HepG2 (cell line): ENCODE measurements around the gene JPH4. TPM values are rescaled to one million over a fixed set of nuclear protein-coding genes. Genes with fewer than 3 reads are reported as not detected.

Experiments used
- ATF3 ChIP-seq: sonication (generic); formaldehyde crosslinking; IDR thresholded peaks from 2 replicates; pipeline ENCODE4 v1.4.0; 2020; ENCODE audit warnings: missing genetic modification reagents
- EEA1 ChIP-seq: sonication (generic); formaldehyde crosslinking; IDR thresholded peaks from 2 replicates; pipeline ENCODE4 v1.5.1; 2020; ENCODE audit warnings: mild to moderate bottlenecking, missing genetic modification reagents, borderline replicate concordance
- HCFC1 ChIP-seq: fragments of 150-350 bp; IDR thresholded peaks from 2 replicates; pipeline ENCODE4 v1.6.1; 2014; ENCODE audit warnings: low read depth, low read length
- HMGA1 ChIP-seq: sonication (generic); formaldehyde crosslinking; conservative IDR thresholded peaks from 2 replicates; pipeline ENCODE4 v1.4.0; 2020; ENCODE audit warnings: missing genetic modification reagents
- HNRNPUL1 ChIP-seq: fragments of 200-400 bp; formaldehyde crosslinking; IDR thresholded peaks from 2 replicates; pipeline ENCODE4 v1.6.1; 2017; ENCODE audit warnings: low read depth, mild to moderate bottlenecking, low read length, moderate library complexity
- JUNB ChIP-seq: sonication (generic); formaldehyde crosslinking; IDR thresholded peaks from 2 replicates; pipeline ENCODE4 v1.8.0; 2022; ENCODE audit warnings: missing genetic modification reagents, mild to moderate bottlenecking, borderline replicate concordance
- MAF1 ChIP-seq: sonication (generic); formaldehyde crosslinking; IDR thresholded peaks from 2 replicates; pipeline ENCODE4 v1.5.0; 2020; ENCODE audit warnings: missing genetic modification reagents, borderline replicate concordance
- MAFK ChIP-seq, 2 experiments: IDR thresholded peaks in 1 of 2; conservative IDR thresholded peaks in 1 of 2; 2 replicates each; pipeline ENCODE4 v1.6.1; 2011; ENCODE audit warnings: improper control_type of control experiment in 2 of 2, low read length in 2 of 2
- PAXIP1 ChIP-seq: sonication (generic); formaldehyde crosslinking; conservative IDR thresholded peaks from 2 replicates; pipeline ENCODE4 v1.4.0; 2020; ENCODE audit warnings: mild to moderate bottlenecking, missing genetic modification reagents, moderate library complexity
- PITX1 ChIP-seq: sonication (generic); formaldehyde crosslinking; IDR thresholded peaks from 2 replicates; pipeline ENCODE4 v1.5.1; 2020; ENCODE audit warnings: mild to moderate bottlenecking, missing genetic modification reagents
- REL ChIP-seq: sonication (generic); formaldehyde crosslinking; conservative IDR thresholded peaks from 2 replicates; pipeline ENCODE4 v1.8.0; 2022; ENCODE audit warnings: mild to moderate bottlenecking, missing genetic modification reagents, moderate library complexity
- RFX3 ChIP-seq: IDR thresholded peaks from 2 replicates; pipeline ENCODE4 v1.6.1; 2016; ENCODE audit warnings: missing biosample characterization, missing genetic modification reagents
- SKI ChIP-seq: fragments of 450-650 bp; IDR thresholded peaks from one replicate; pipeline ENCODE4 v1.6.1; 2018; ENCODE audit warnings: mild to moderate bottlenecking; ENCODE audit not compliant: partially characterized antibody
- TEF ChIP-seq: sonication (generic); formaldehyde crosslinking; IDR thresholded peaks from 2 replicates; pipeline ENCODE4 v1.5.0; 2020; ENCODE audit warnings: missing genetic modification reagents
- ZBTB8A ChIP-seq: sonication (generic); formaldehyde crosslinking; IDR thresholded peaks from 2 replicates; pipeline ENCODE4 v1.4.0; 2020; ENCODE audit warnings: mild to moderate bottlenecking, low read depth, missing genetic modification reagents, borderline replicate concordance
- ZFP62 ChIP-seq: sonication (generic); formaldehyde crosslinking; IDR thresholded peaks from 2 replicates; pipeline ENCODE4 v1.4.0; 2020; ENCODE audit warnings: missing genetic modification reagents
- ZFX ChIP-seq: sonication (generic); formaldehyde crosslinking; IDR thresholded peaks from 2 replicates; pipeline ENCODE4 v1.4.0; 2020; ENCODE audit warnings: mild to moderate bottlenecking, low read depth, missing genetic modification reagents, moderate library complexity
- ZNF124 ChIP-seq: sonication (generic); formaldehyde crosslinking; IDR thresholded peaks from 2 replicates; pipeline ENCODE4 v1.4.0; 2020; ENCODE audit warnings: missing genetic modification reagents
- ZNF430 ChIP-seq: sonication (generic); formaldehyde crosslinking; IDR thresholded peaks from 2 replicates; pipeline ENCODE4 v1.9.0; 2021; ENCODE audit warnings: mild to moderate bottlenecking, missing genetic modification reagents
- ZNF510 ChIP-seq: sonication (generic); formaldehyde crosslinking; IDR thresholded peaks from 2 replicates; pipeline ENCODE4 v1.4.0; 2020; ENCODE audit warnings: low read depth, mild to moderate bottlenecking, missing genetic modification reagents
- ZNF564 ChIP-seq: sonication (generic); formaldehyde crosslinking; IDR thresholded peaks from 2 replicates; pipeline ENCODE4 v1.8.1; 2023; ENCODE audit warnings: mild to moderate bottlenecking, missing genetic modification reagents
- ZNF570 ChIP-seq: sonication (generic); formaldehyde crosslinking; IDR thresholded peaks from 2 replicates; pipeline ENCODE4 v1.4.0; 2020; ENCODE audit warnings: mild to moderate bottlenecking, missing genetic modification reagents, borderline replicate concordance
- ZNF652 ChIP-seq: IDR thresholded peaks from 2 replicates; pipeline ENCODE4 v1.6.1; 2016; ENCODE audit warnings: low read depth, borderline replicate concordance
- ZNF772 ChIP-seq: sonication (generic); formaldehyde crosslinking; IDR thresholded peaks from 2 replicates; pipeline ENCODE4 v1.5.0; 2020; ENCODE audit warnings: mild to moderate bottlenecking, missing genetic modification reagents
- ZNF878 ChIP-seq: sonication (generic); formaldehyde crosslinking; IDR thresholded peaks from 2 replicates; pipeline ENCODE4 v1.8.1; 2023; ENCODE audit warnings: mild to moderate bottlenecking, missing genetic modification reagents, moderate library complexity
- ZSCAN22 ChIP-seq: sonication (generic); formaldehyde crosslinking; IDR thresholded peaks from 2 replicates; pipeline ENCODE4 v1.4.0; 2020; ENCODE audit warnings: mild to moderate bottlenecking, missing genetic modification reagents
- ZSCAN9 ChIP-seq: IDR thresholded peaks from 2 replicates; pipeline ENCODE4 v1.6.1; 2016; ENCODE audit warnings: borderline replicate concordance
- polyA plus RNA-seq, 8 experiments: library from polyadenylated mRNA; depleted of rRNA in 3 of 8; stranded (reverse) in 7 of 8; unstranded in 1 of 8; fragments of >200 nt; fragmentation: Illumina TruSeq in 4 of 8; extraction: Trizol in 4 of 8; gene quantifications; 2 replicates each; pipeline versions ENCODE4 v1.2.1 to v1.2.3, GENCODE V29; 2011 to 2016; ENCODE audit warnings: low read depth in 4 of 8, missing spikeins in 1 of 8, mixed read lengths in 1 of 8; ENCODE audit not compliant: insufficient read depth in 1 of 8
- total RNA-seq, 5 experiments: library from RNA; depleted of rRNA; stranded (reverse); fragments of >200 nt; fragmentation: Illumina TruSeq; extraction: Trizol; gene quantifications; 2 replicates each; pipeline ENCODE4 v1.2.3, GENCODE V29; 2016; ENCODE audit warnings: low read depth in 1 of 5

Gene JPH4
- total and polyA plus RNA-seq, 2 of the 13 experiments (the other 11 are each of a cell fraction or from before 2014, with no cell fraction given), result 0.08 to 0.22 TPM

GRCh38 chr14:23555882-23556699 lies 22.5 kb downstream of the JPH4 start, which contains the start of gene THTPA (continued):
- peak; percentile 98 for TF ChIP-seq ZSCAN9 (CRISPR knock-in tag)
- peak; percentile 90 for TF ChIP-seq HCFC1
- peak; percentile 66; the same call in 1 of the 2 replicates for TF ChIP-seq ZNF564 (CRISPR knock-in tag)
- TF ChIP-seq ZNF124 (CRISPR knock-in tag), result peak; percentile 99
- peak; percentile 62 for TF ChIP-seq TEF (CRISPR knock-in tag)
- TF ChIP-seq RFX3 (CRISPR knock-in tag), result peak; percentile 100
- peak; percentile 97; the same call in 1 of the 2 replicates for TF ChIP-seq ZBTB8A (CRISPR knock-in tag)
- 0 out of 2 replicates have a peak, but pooled peaks have one; percentile 40 for TF ChIP-seq ZNF570
- peak; percentile 78 for TF ChIP-seq PAXIP1 (CRISPR knock-in tag)
- no peak for TF ChIP-seq HNRNPUL1
- peak; percentile 99 for TF ChIP-seq ZNF430 (CRISPR knock-in tag)
- peak; percentile 81; the same call in 1 of the 2 replicates for TF ChIP-seq ATF3 (CRISPR knock-in tag)
- peak; percentile 100 for TF ChIP-seq ZFX (CRISPR knock-in tag)
- TF ChIP-seq MAFK (conservative IDR thresholded peaks at IDR 0.05 in 1 of 2, IDR thresholded peaks at IDR 0.05 in 1 of 2; ENCODE audit: low read length in 2 of 2), result 0 out of 4 replicates have a peak, but pooled peaks have one; percentile 3 to 10
- TF ChIP-seq HMGA1 (CRISPR knock-in tag), result no peak
- peak; percentile 91; the same call in 1 of the 2 replicates for TF ChIP-seq EEA1 (CRISPR knock-in tag)
- peak; percentile 87 for TF ChIP-seq ZNF510
- TF ChIP-seq JUNB (CRISPR knock-in tag), result no peak
- TF ChIP-seq ZNF772, result peak; percentile 100
- TF ChIP-seq SKI, result peak; percentile 53
- peak; percentile 92; the same call in 1 of the 2 replicates for TF ChIP-seq REL (CRISPR knock-in tag)
- peak; percentile 97; the same call in 1 of the 2 replicates for TF ChIP-seq MAF1 (CRISPR knock-in tag)
- TF ChIP-seq ZNF878 (CRISPR knock-in tag), result no peak
- peak; percentile 87 for TF ChIP-seq ZSCAN22 (CRISPR knock-in tag)
- TF ChIP-seq ZFP62 (CRISPR knock-in tag), result peak; percentile 89
- TF ChIP-seq PITX1 (CRISPR knock-in tag), result peak; percentile 96
- TF ChIP-seq ZNF652, result no peak; the same call in 1 of the 2 replicates
